HepG2 (cell line): ENCODE measurements around the gene PAMR1. TPM values are rescaled to one million over a fixed set of nuclear protein-coding genes. Genes with fewer than 3 reads are reported as not detected.

Source experiments
- CREBL2 ChIP-seq: sonication (generic); formaldehyde crosslinking; IDR thresholded peaks from 2 replicates; pipeline ENCODE4 v1.8.1; 2023; ENCODE audit warnings: missing genetic modification reagents, mild to moderate bottlenecking, borderline replicate concordance
- DR1 ChIP-seq: sonication (generic); formaldehyde crosslinking; IDR thresholded peaks from 2 replicates; pipeline ENCODE4 v1.8.0; 2021; ENCODE audit warnings: mild to moderate bottlenecking, missing genetic modification reagents, inconsistent platforms
- FOXA3 ChIP-seq: IDR thresholded peaks from 2 replicates; pipeline ENCODE4 v1.6.1; 2016; ENCODE audit warnings: missing genetic modification reagents, missing compliant biosample characterization
- GZF1 ChIP-seq: sonication (generic); formaldehyde crosslinking; IDR thresholded peaks from 2 replicates; pipeline ENCODE4 v1.5.1; 2020; ENCODE audit warnings: mild to moderate bottlenecking, missing genetic modification reagents
- HIC2 ChIP-seq: sonication (generic); formaldehyde crosslinking; IDR thresholded peaks from 2 replicates; pipeline ENCODE4 v1.9.0; 2022; ENCODE audit warnings: low read depth, missing genetic modification reagents
- HOXA3 ChIP-seq: sonication (generic); formaldehyde crosslinking; IDR thresholded peaks from 2 replicates; pipeline ENCODE4 v1.5.0; 2020; ENCODE audit warnings: missing genetic modification reagents
- KDM2A ChIP-seq: sonication (generic); formaldehyde crosslinking; IDR thresholded peaks from 2 replicates; pipeline ENCODE4 v1.4.0; 2020; ENCODE audit warnings: low read depth, missing genetic modification reagents, borderline replicate concordance
- REPIN1 ChIP-seq: sonication (generic); formaldehyde crosslinking; IDR thresholded peaks from 2 replicates; pipeline ENCODE4 v1.8.0; 2022; ENCODE audit warnings: missing genetic modification reagents, low read depth, mild to moderate bottlenecking, borderline replicate concordance
- SRSF9 ChIP-seq: fragments of 200-400 bp; formaldehyde crosslinking; IDR thresholded peaks from 2 replicates; pipeline ENCODE4 v1.6.1; 2018; ENCODE audit warnings: borderline replicate concordance, mild to moderate bottlenecking, low read depth, low read length; ENCODE audit not compliant: insufficient read depth, poor library complexity, severe bottlenecking
- STAG1 ChIP-seq: sonication (generic); formaldehyde crosslinking; IDR thresholded peaks from 2 replicates; pipeline ENCODE4 v1.4.0; 2020; ENCODE audit warnings: missing genetic modification reagents
- ZKSCAN1 ChIP-seq: fragments of 150-350 bp; IDR thresholded peaks from 2 replicates; pipeline ENCODE4 v1.6.1; 2014; ENCODE audit warnings: low read length
- ZNF230 ChIP-seq: sonication (generic); formaldehyde crosslinking; IDR thresholded peaks from 2 replicates; pipeline ENCODE4 v1.4.0; 2020; ENCODE audit warnings: mild to moderate bottlenecking, missing genetic modification reagents
- ZNF362 ChIP-seq: sonication (generic); formaldehyde crosslinking; IDR thresholded peaks from 2 replicates; pipeline ENCODE4 v1.4.0; 2020; ENCODE audit warnings: missing genetic modification reagents, mild to moderate bottlenecking, borderline replicate concordance
- ZNF44 ChIP-seq: sonication (generic); formaldehyde crosslinking; IDR thresholded peaks from 2 replicates; pipeline ENCODE4 v1.5.1; 2020; ENCODE audit warnings: mild to moderate bottlenecking, missing genetic modification reagents
- ZNF510 ChIP-seq: sonication (generic); formaldehyde crosslinking; IDR thresholded peaks from 2 replicates; pipeline ENCODE4 v1.4.0; 2020; ENCODE audit warnings: low read depth, mild to moderate bottlenecking, missing genetic modification reagents
- ZNF574 ChIP-seq: sonication (generic); formaldehyde crosslinking; IDR thresholded peaks from 2 replicates; pipeline ENCODE4 v1.4.0; 2020; ENCODE audit warnings: missing genetic modification reagents
- ZNF616 ChIP-seq: sonication (generic); formaldehyde crosslinking; IDR thresholded peaks from 2 replicates; pipeline ENCODE4 v1.5.0; 2020; ENCODE audit warnings: low read depth, mild to moderate bottlenecking, missing genetic modification reagents
- ZNF724P ChIP-seq: sonication (generic); formaldehyde crosslinking; IDR thresholded peaks from 2 replicates; pipeline ENCODE4 v1.8.0; 2022; ENCODE audit warnings: missing genetic modification reagents, borderline replicate concordance
- ZSCAN12 ChIP-seq: sonication (generic); formaldehyde crosslinking; IDR thresholded peaks from 2 replicates; pipeline ENCODE4 v1.9.0; 2021; ENCODE audit warnings: mild to moderate bottlenecking, missing genetic modification reagents
- ZSCAN5A ChIP-seq: sonication (generic); formaldehyde crosslinking; IDR thresholded peaks from 2 replicates; pipeline ENCODE4 v1.8.0; 2022; ENCODE audit warnings: mild to moderate bottlenecking, missing genetic modification reagents, borderline replicate concordance
- polyA plus RNA-seq, 8 experiments: library from polyadenylated mRNA; depleted of rRNA in 3 of 8; stranded (reverse) in 7 of 8; unstranded in 1 of 8; fragments of >200 nt; fragmentation: Illumina TruSeq in 4 of 8; extraction: Trizol in 4 of 8; gene quantifications; 2 replicates each; pipeline versions ENCODE4 v1.2.1 to v1.2.3, GENCODE V29; 2011 to 2016; ENCODE audit warnings: low read depth in 4 of 8, missing spikeins in 1 of 8, mixed read lengths in 1 of 8; ENCODE audit not compliant: insufficient read depth in 1 of 8
- total RNA-seq, 5 experiments: library from RNA; depleted of rRNA; stranded (reverse); fragments of >200 nt; fragmentation: Illumina TruSeq; extraction: Trizol; gene quantifications; 2 replicates each; pipeline ENCODE4 v1.2.3, GENCODE V29; 2016; ENCODE audit warnings: low read depth in 1 of 5

Gene PAMR1
- total and polyA plus RNA-seq, 2 of the 13 experiments (the other 11 are each of a cell fraction or from before 2014, with no cell fraction given), result not detected

GRCh38 chr11:35390737-35391682 lies 134.4 kb downstream of the PAMR1 start (continued):
- TF ChIP-seq ZNF574 (CRISPR knock-in tag), result no peak
- TF ChIP-seq REPIN1 (CRISPR knock-in tag), result no peak
- no peak for TF ChIP-seq GZF1 (CRISPR knock-in tag)
- no peak for TF ChIP-seq HIC2 (CRISPR knock-in tag)
- TF ChIP-seq ZNF510 (CRISPR knock-in tag), result no peak
- TF ChIP-seq HOXA3 (CRISPR knock-in tag), result no peak
- TF ChIP-seq DR1, result no peak
- TF ChIP-seq ZNF230 (CRISPR knock-in tag), result no peak
- no peak for TF ChIP-seq ZNF362
- no peak for TF ChIP-seq ZKSCAN1
- TF ChIP-seq ZNF44 (CRISPR knock-in tag), result no peak
- no peak for TF ChIP-seq SRSF9
- no peak for TF ChIP-seq ZNF616
- no peak for TF ChIP-seq ZNF724P
- TF ChIP-seq STAG1 (CRISPR knock-in tag), result no peak
- peak; percentile 97 for TF ChIP-seq FOXA3 (CRISPR knock-in tag)
- TF ChIP-seq CREBL2 (CRISPR knock-in tag), result no peak
- no peak for TF ChIP-seq KDM2A
- no peak for TF ChIP-seq ZSCAN5A (CRISPR knock-in tag)
- TF ChIP-seq ZSCAN12 (CRISPR knock-in tag), result no peak
